ENCODE data around the gene ACO2. TPM values are rescaled to one million over a fixed set of nuclear protein-coding genes. Genes with fewer than 3 reads are reported as not detected.

ACO2 gene
- total and polyA plus RNA-seq, 2 of the 13 experiments (the other 11 are each of a cell fraction or from before 2014, with no cell fraction given): 19.2 to 45.6 TPM

GRCh38 chr22:41565403-41566054 is 96.6 kb downstream of the ACO2 start (continued):
- TF ChIP-seq, protein P1, sequence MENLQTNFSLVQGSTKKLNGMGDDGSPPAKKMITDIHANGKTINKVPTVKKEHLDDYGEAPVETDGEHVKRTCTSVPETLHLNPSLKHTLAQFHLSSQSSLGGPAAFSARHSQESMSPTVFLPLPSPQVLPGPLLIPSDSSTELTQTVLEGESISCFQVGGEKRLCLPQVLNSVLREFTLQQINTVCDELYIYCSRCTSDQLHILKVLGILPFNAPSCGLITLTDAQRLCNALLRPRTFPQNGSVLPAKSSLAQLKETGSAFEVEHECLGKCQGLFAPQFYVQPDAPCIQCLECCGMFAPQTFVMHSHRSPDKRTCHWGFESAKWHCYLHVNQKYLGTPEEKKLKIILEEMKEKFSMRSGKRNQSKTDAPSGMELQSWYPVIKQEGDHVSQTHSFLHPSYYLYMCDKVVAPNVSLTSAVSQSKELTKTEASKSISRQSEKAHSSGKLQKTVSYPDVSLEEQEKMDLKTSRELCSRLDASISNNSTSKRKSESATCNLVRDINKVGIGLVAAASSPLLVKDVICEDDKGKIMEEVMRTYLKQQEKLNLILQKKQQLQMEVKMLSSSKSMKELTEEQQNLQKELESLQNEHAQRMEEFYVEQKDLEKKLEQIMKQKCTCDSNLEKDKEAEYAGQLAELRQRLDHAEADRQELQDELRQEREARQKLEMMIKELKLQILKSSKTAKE (CRISPR knock-in tag; IDR thresholded peaks at IDR 0.05; ENCODE audit: borderline replicate concordance): no peak
- no peak for TF ChIP-seq HCFC1 (IDR thresholded peaks at IDR 0.05; ENCODE audit: low read depth, low read length)
- TF ChIP-seq ZNF780A (CRISPR knock-in tag; IDR thresholded peaks at IDR 0.05): no peak
- TF ChIP-seq ZNF713 (CRISPR knock-in tag; IDR thresholded peaks at IDR 0.05): no peak
- TF ChIP-seq MAFF (IDR thresholded peaks at IDR 0.05; ENCODE audit: low read depth, low read length): peak; percentile 38
- TF ChIP-seq FOXK1 (CRISPR knock-in tag; IDR thresholded peaks at IDR 0.05; ENCODE audit: borderline replicate concordance, low read depth): no peak
- TF ChIP-seq MED1 (CRISPR knock-in tag; IDR thresholded peaks at IDR 0.05): peak; percentile 16; the same call in 1 of the 2 replicates
- no peak for TF ChIP-seq NFYC (CRISPR knock-in tag; IDR thresholded peaks at IDR 0.05)
- TF ChIP-seq ZNF556 (CRISPR knock-in tag; IDR thresholded peaks at IDR 0.05; ENCODE audit: borderline replicate concordance): no peak
- TF ChIP-seq, protein P2, sequence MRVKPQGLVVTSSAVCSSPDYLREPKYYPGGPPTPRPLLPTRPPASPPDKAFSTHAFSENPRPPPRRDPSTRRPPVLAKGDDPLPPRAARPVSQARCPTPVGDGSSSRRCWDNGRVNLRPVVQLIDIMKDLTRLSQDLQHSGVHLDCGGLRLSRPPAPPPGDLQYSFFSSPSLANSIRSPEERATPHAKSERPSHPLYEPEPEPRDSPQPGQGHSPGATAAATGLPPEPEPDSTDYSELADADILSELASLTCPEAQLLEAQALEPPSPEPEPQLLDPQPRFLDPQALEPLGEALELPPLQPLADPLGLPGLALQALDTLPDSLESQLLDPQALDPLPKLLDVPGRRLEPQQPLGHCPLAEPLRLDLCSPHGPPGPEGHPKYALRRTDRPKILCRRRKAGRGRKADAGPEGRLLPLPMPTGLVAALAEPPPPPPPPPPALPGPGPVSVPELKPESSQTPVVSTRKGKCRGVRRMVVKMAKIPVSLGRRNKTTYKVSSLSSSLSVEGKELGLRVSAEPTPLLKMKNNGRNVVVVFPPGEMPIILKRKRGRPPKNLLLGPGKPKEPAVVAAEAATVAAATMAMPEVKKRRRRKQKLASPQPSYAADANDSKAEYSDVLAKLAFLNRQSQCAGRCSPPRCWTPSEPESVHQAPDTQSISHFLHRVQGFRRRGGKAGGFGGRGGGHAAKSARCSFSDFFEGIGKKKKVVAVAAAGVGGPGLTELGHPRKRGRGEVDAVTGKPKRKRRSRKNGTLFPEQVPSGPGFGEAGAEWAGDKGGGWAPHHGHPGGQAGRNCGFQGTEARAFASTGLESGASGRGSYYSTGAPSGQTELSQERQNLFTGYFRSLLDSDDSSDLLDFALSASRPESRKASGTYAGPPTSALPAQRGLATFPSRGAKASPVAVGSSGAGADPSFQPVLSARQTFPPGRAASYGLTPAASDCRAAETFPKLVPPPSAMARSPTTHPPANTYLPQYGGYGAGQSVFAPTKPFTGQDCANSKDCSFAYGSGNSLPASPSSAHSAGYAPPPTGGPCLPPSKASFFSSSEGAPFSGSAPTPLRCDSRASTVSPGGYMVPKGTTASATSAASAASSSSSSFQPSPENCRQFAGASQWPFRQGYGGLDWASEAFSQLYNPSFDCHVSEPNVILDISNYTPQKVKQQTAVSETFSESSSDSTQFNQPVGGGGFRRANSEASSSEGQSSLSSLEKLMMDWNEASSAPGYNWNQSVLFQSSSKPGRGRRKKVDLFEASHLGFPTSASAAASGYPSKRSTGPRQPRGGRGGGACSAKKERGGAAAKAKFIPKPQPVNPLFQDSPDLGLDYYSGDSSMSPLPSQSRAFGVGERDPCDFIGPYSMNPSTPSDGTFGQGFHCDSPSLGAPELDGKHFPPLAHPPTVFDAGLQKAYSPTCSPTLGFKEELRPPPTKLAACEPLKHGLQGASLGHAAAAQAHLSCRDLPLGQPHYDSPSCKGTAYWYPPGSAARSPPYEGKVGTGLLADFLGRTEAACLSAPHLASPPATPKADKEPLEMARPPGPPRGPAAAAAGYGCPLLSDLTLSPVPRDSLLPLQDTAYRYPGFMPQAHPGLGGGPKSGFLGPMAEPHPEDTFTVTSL (CRISPR knock-in tag; IDR thresholded peaks at IDR 0.05; ENCODE audit: borderline replicate concordance): no peak
- no peak for TF ChIP-seq ZNF569 (CRISPR knock-in tag; IDR thresholded peaks at IDR 0.05; ENCODE audit: borderline replicate concordance)
- TF ChIP-seq ZBTB49 (CRISPR knock-in tag; IDR thresholded peaks at IDR 0.05; ENCODE audit: borderline replicate concordance): no peak
- TF ChIP-seq, protein P3, sequence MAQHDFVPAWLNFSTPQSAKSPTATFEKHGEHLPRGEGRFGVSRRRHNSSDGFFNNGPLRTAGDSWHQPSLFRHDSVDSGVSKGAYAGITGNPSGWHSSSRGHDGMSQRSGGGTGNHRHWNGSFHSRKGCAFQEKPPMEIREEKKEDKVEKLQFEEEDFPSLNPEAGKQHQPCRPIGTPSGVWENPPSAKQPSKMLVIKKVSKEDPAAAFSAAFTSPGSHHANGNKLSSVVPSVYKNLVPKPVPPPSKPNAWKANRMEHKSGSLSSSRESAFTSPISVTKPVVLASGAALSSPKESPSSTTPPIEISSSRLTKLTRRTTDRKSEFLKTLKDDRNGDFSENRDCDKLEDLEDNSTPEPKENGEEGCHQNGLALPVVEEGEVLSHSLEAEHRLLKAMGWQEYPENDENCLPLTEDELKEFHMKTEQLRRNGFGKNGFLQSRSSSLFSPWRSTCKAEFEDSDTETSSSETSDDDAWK (CRISPR knock-in tag; IDR thresholded peaks at IDR 0.05): no peak
- no peak for TF ChIP-seq CC2D1A (CRISPR knock-in tag; IDR thresholded peaks at IDR 0.05)
- TF ChIP-seq ZNF891 (CRISPR knock-in tag; IDR thresholded peaks at IDR 0.05): no peak
- TF ChIP-seq ZNF629 (CRISPR knock-in tag; conservative IDR thresholded peaks at IDR 0.05): peak; percentile 60
- TF ChIP-seq ZNF121 (CRISPR knock-in tag; IDR thresholded peaks at IDR 0.05): no peak
- no peak for TF ChIP-seq MYNN (CRISPR knock-in tag; IDR thresholded peaks at IDR 0.05; ENCODE audit: low read depth)
- peak; percentile 24 for TF ChIP-seq XRCC5 (optimal IDR thresholded peaks at IDR 0.05; ENCODE audit: low read length)

All from HepG2 (cell line).